Ovary (tissue), 3 donors: ENCODE results near the gene DIAPH3.

ENCODE experiments used
- CTCF ChIP-seq, 3 donors: fragments of 450-650 bp in 2 of 3; fragments of 200-600 bp in 1 of 3; IDR thresholded peaks; one replicate each; pipeline versions ENCODE4 v1.5.1 to v1.8.0; 2016 to 2022; ENCODE audit warnings: antibody characterized with exemption in 3 of 3, mild to moderate bottlenecking in 1 of 3
- EP300 ChIP-seq: sonication (generic); formaldehyde crosslinking; IDR thresholded peaks from one replicate; pipeline ENCODE4 v1.6.1; 2017; ENCODE audit warnings: antibody characterized with exemption
- POLR2A ChIP-seq: fragments of 450-650 bp; IDR thresholded peaks from one replicate; pipeline ENCODE4 v1.6.1; 2017; ENCODE audit warnings: antibody characterized with exemption, mild to moderate bottlenecking, moderate library complexity
- donor health status: DM: no; HTN: no; CAD: no.

DNA sequence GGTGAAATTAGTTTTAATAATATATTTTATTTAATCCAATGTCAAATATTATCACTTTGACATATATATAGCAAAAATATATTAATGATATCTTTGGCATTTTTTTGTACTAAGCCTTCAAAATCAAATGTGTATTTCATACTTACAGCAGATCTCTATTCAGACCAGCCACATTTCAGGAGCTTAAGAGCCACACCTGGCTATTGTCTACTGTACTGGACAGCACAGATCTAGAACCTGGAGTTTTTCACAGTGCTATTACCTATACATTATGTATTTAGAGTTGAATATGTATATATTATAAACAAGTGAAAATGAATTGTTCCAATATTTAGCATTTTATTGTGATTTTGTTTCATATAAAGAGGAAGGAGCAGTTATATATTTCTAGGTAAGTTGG, 486.3 kb downstream of the DIAPH3 start:
- no peak for TF ChIP-seq POLR2A
- TF ChIP-seq CTCF (IDR thresholded peaks at IDR 0.05): no peak
- TF ChIP-seq EP300: no peak
